HEK293T (cell line): Measurements from ENCODE around the gene WASF3.

Experiments
- CTCF ChIA-PET: fragments of 350-600 bp; formaldehyde crosslinking; extraction: SDS; loops from one replicate; lab custom pipeline; 2021; ENCODE audit warnings: antibody characterized with exemption, inconsistent platforms; lab: Yijun Ruan, JAX
- POLR2A ChIA-PET: fragments of 350-600 bp; formaldehyde crosslinking; extraction: SDS; loops from one replicate; lab custom pipeline; 2020; ENCODE audit warnings: antibody characterized with exemption, inconsistent platforms; lab: Yijun Ruan, JAX
- DNase-seq: peaks from one replicate; pipeline ENCODE4 v3.0.0; 2012; ENCODE audit warnings: mixed read lengths; ENCODE audit errors: extremely low spot score
- ARNT ChIP-seq: fragments of 450-650 bp; IDR thresholded peaks from 2 replicates; pipeline ENCODE4 v1.6.1; 2017; ENCODE audit warnings: mild to moderate bottlenecking
- BHLHE40 ChIP-seq: fragments of 450-650 bp; IDR thresholded peaks from 2 replicates; pipeline ENCODE4 v1.6.1; 2016; ENCODE audit warnings: mild to moderate bottlenecking, moderate library complexity, borderline replicate concordance
- CTBP1 ChIP-seq: fragments of 450-650 bp; IDR thresholded peaks from 2 replicates; pipeline ENCODE4 v1.6.1; 2016; ENCODE audit warnings: borderline replicate concordance
- ELF4 ChIP-seq: fragments of 450-650 bp; IDR thresholded peaks from 2 replicates; pipeline ENCODE4 v1.6.1; 2017; ENCODE audit warnings: antibody characterized with exemption
- FOXA1 ChIP-seq: fragments of 450-650 bp; IDR thresholded peaks from 2 replicates; pipeline ENCODE4 v1.6.1; 2016; ENCODE audit warnings: mild to moderate bottlenecking
- FOXK2 ChIP-seq: fragments of 450-650 bp; IDR thresholded peaks from 2 replicates; pipeline ENCODE4 v1.6.1; 2016; ENCODE audit warnings: mild to moderate bottlenecking
- FOXM1 ChIP-seq: fragments of 450-650 bp; IDR thresholded peaks from 2 replicates; pipeline ENCODE4 v1.6.1; 2017; ENCODE audit warnings: mild to moderate bottlenecking, borderline replicate concordance
- HDGF ChIP-seq: fragments of 450-650 bp; IDR thresholded peaks from 2 replicates; pipeline ENCODE4 v1.6.1; 2017; ENCODE audit warnings: antibody characterized with exemption, borderline replicate concordance
- L3MBTL2 ChIP-seq: fragments of 450-650 bp; conservative IDR thresholded peaks from 2 replicates; pipeline ENCODE4 v1.6.1; 2016; ENCODE audit warnings: mild to moderate bottlenecking
- LEF1 ChIP-seq: fragments of 450-650 bp; IDR thresholded peaks from 2 replicates; pipeline ENCODE4 v1.6.1; 2017; ENCODE audit warnings: mild to moderate bottlenecking, borderline replicate concordance
- NFRKB ChIP-seq: fragments of 450-650 bp; IDR thresholded peaks from 2 replicates; pipeline ENCODE4 v1.6.1; 2016; ENCODE audit warnings: mild to moderate bottlenecking, moderate library complexity
- SP1 ChIP-seq: fragments of 450-650 bp; IDR thresholded peaks from 2 replicates; pipeline ENCODE4 v1.6.1; 2017
- SUZ12 ChIP-seq: fragments of 450-650 bp; IDR thresholded peaks from 2 replicates; pipeline ENCODE4 v1.6.1; 2016; ENCODE audit warnings: mild to moderate bottlenecking
- TARDBP ChIP-seq: fragments of 450-650 bp; IDR thresholded peaks from 2 replicates; pipeline ENCODE4 v1.6.1; 2016
- ZNF384 ChIP-seq: fragments of 450-650 bp; IDR thresholded peaks from 2 replicates; pipeline ENCODE4 v1.6.1; 2016
- TF ChIP-seq, protein P1 (sequence below): fragments of 450-650 bp; IDR thresholded peaks from 2 replicates; pipeline ENCODE4 v1.6.1; 2016

The WASF3 gene

DNA sequence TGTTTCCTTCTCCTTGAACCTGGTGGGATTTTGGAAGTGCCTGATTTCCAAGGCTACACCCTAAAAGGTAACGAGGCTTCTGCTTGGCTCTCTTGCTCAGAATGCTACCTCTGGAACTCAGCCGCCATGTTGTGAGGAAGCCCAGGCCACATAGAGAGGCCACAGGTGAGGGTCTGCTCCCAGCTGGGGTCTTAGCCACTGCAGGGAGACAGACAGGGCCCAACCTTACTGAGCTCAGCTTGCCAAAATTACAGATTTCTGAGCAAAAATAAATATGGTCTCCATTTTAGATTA is 141.7 kb downstream of the WASF3 start:
- CTCF ChIA-PET: interaction anchor here (0.6 to 1.5 kb wide), 8 partner anchors 34 to 514 kb away, joined by 3 to 20 read pairs (median 6); no protein-coding TSS in a partner anchor
- TF ChIP-seq ZNF384 (no peak), NFRKB (no peak), L3MBTL2 (no peak), FOXM1 (no peak), FOXA1 (no peak), SP1 (no peak), BHLHE40 (no peak), CTBP1 (no peak), FOXK2 (no peak), HDGF (no peak), LEF1 (no peak)
- TF ChIP-seq, protein P1, sequence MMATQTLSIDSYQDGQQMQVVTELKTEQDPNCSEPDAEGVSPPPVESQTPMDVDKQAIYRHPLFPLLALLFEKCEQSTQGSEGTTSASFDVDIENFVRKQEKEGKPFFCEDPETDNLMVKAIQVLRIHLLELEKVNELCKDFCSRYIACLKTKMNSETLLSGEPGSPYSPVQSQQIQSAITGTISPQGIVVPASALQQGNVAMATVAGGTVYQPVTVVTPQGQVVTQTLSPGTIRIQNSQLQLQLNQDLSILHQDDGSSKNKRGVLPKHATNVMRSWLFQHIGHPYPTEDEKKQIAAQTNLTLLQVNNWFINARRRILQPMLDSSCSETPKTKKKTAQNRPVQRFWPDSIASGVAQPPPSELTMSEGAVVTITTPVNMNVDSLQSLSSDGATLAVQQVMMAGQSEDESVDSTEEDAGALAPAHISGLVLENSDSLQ: no peak
- no peak for DNase-seq
- POLR2A ChIA-PET: no interaction called here

DNA sequence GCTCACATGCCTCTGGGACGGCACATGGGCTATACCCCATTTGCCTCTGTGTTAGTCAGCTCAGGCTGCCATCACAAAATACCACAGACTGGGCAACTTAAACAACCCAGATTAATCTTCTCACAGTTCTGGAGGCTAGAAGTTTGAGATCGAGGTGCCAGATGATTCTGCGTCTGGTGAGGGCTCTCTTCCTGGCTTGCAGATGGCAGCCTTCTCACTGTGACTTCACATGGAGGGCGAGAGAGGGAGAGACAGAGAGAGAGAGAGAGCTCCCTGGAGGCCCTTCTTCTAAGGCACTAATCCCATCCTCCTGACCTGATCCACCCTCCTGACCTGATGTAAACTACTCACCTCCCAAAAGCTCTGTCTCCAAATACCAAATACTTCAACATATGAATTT is 148.1 kb downstream of the WASF3 start:
- CTCF ChIA-PET: interaction anchor here (1.1 kb wide), 1 partner anchor 167 kb away, joined by 4 read pairs; no protein-coding TSS in a partner anchor
- POLR2A ChIA-PET: no interaction called here
- DNase-seq: no peak
- no peak for TF ChIP-seq TARDBP
- TF ChIP-seq FOXK2: no peak
- no peak for TF ChIP-seq ZNF384
- no peak for TF ChIP-seq LEF1
- no peak for TF ChIP-seq ARNT

DNA sequence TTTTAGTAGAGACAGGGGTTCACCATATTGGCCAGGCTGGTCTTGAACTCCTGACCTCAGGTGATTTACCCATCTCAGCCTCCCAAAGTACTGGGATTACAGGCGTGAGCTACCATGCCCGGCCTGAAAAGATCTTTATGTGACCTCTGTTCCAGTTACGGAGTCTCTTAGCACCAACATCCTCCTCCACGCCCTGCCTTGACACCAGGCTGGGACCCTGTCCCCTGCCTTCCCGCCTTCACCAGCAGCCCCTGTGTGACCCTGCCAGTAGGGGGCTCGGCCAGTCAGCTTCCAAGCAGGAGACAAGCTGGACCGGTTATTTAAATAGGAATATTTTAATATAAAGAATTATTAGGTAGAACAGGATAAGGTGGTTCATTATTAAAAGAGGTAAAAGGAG is 148.9 kb downstream of the WASF3 start:
- POLR2A ChIA-PET: no interaction called here
- CTCF ChIA-PET: interaction anchor here (0.6 to 1.9 kb wide), 2 partner anchors 29 to 167 kb away, joined by 6 read pairs; no protein-coding TSS in a partner anchor
- DNase-seq: no peak
- TF ChIP-seq HDGF (no peak), FOXK2 (no peak), BHLHE40 (no peak), FOXM1 (no peak), CTBP1 (no peak), L3MBTL2 (no peak), LEF1 (no peak), TARDBP (no peak), SP1 (no peak), SUZ12 (no peak), ZNF384 (no peak), FOXA1 (no peak), NFRKB (no peak), ELF4 (no peak), ARNT (no peak)
- TF ChIP-seq, protein P1: no peak

DNA sequence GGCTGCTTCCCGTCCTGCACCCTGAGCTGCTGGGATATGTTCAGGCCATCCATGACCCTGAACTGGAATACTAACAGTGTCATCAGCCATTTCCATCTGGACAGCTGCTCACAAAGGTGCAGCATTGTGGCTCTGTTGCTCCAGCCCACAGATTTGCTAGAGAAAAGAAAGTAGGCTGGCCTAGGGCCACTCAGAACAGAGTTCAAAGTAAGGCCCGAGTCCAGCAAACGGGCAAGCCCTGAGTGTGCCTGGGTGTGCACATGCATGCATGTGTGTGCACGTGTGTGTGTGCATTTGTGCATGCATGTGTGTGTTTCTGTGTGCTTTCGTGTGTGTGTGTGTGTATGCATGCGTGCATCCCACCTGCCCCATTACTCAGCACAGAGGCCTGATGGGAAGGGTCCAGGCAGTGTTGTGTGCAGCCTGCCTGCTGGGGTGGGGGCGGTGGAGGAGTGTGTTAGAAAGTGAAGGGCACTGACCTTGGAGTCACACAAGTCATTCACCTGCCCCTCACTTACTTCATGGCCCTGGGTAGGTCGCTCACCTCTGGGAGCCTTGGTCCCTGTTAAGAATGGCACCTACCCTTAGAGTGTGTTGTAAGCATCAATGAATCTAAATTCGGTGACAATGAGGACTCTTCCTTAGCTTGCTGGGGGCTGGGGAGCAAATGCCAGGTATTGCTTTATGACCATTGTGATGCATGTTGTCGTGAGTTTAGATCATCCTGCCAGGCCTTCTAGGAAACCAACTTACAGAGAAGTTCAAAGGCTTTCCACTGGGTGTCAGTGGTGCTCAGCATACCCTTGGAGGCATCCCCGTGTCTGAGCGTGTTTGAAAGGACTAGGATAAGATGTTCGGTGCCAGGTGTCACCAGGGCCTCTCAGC is 149.9 kb downstream of the WASF3 start:
- DNase-seq: peak; percentile 62
- POLR2A ChIA-PET: no interaction called here
- CTCF ChIA-PET: interaction anchor here (1.9 kb wide), 1 partner anchor 166 kb away, joined by 6 read pairs; no protein-coding TSS in a partner anchor
- TF ChIP-seq NFRKB: no peak

DNA sequence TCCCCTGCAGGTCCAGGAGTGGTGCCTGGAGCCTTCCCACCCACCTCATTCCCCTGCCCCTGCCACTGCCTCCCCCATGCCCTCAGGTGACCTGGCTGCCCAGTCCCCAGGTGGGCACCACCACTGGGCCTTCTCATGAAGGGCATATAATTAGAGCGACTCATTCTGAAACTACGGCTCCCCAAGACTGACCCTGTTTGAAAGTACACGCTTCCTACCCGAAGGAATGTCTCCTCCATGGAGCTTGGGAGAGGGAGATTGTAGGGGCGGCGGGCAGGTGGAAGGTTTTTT is 150.5 kb downstream of the WASF3 start:
- DNase-seq: no peak
- POLR2A ChIA-PET: no interaction called here
- TF ChIP-seq ARNT: no peak
- TF ChIP-seq, protein P1: no peak
- TF ChIP-seq FOXK2: no peak
- TF ChIP-seq FOXA1: no peak
- TF ChIP-seq LEF1: no peak
- no peak for TF ChIP-seq L3MBTL2
- no peak for TF ChIP-seq FOXM1
- no peak for TF ChIP-seq ZNF384
- no peak for TF ChIP-seq SUZ12
- no peak for TF ChIP-seq TARDBP
- no peak for TF ChIP-seq NFRKB
- TF ChIP-seq CTBP1: no peak
- TF ChIP-seq BHLHE40: no peak
- CTCF ChIA-PET: interaction anchor here (1.9 kb wide), 1 partner anchor 165 kb away, joined by 6 read pairs; no protein-coding TSS in a partner anchor

DNA sequence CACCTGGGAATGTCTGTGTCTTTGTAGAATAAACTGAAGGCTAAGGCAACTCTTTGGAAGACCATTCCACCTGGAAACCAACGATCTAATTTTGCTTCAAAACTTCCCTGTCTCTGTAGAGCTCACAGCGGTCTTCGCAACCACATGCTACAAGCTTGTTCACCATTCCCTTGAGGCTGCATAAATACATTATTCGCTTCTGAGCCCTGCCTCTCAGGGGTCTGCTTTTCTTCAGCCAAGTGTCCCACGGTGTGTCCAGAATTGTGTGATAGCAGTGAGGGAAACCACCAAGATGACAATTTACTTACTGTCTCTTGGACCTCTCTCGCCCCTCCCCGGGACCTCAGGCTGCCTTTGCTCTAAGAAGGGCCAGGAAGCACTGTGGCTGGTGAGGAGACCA is 152.0 kb downstream of the WASF3 start:
- CTCF ChIA-PET: interaction anchor here (0.5 kb wide), 1 partner anchor 444 kb away, joined by 4 read pairs; no protein-coding TSS in a partner anchor
- no peak for DNase-seq
- POLR2A ChIA-PET: no interaction called here
- TF ChIP-seq L3MBTL2 (no peak), CTBP1 (no peak), NFRKB (no peak), TARDBP (no peak), SP1 (no peak), ELF4 (no peak)
- TF ChIP-seq, protein P1: no peak
